ENCODE measurements around the gene CAP2.
A peak's percentile ranks its signal among the peaks of the same experiment; 100 is the strongest.

The CAP2 gene

DNA sequence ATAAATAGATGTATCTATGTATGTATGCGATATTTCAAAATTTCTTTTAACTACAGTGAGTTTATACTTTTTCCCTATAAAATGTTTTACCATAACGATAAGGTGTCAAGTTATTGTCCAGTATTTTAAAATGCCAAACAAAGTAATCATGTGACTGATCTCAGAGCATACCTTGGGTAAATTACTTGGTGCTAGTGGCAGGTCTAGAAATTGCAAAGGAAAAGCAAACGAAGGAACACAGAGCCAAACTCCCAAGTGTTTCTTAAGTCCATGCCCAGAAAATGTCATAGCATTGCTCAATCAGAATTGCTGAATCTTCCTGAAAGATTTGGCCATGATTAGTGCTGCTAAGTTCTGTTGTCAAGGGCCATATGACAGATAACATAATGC lies 77.5 kb downstream of the CAP2 start:
- Mint-ChIP-seq H3K36me3 (no peaks in the 10 kb centered on the region), H3K4me1 (no peaks in the 10 kb centered on the region), H3K27me3 (no peaks in the 10 kb centered on the region), H3K9me3 (no peaks in the 10 kb centered on the region), H3K4me3 (no peak overlapping the region), H3K27ac (no peak overlapping the region)
- no peak for ATAC-seq

DNA sequence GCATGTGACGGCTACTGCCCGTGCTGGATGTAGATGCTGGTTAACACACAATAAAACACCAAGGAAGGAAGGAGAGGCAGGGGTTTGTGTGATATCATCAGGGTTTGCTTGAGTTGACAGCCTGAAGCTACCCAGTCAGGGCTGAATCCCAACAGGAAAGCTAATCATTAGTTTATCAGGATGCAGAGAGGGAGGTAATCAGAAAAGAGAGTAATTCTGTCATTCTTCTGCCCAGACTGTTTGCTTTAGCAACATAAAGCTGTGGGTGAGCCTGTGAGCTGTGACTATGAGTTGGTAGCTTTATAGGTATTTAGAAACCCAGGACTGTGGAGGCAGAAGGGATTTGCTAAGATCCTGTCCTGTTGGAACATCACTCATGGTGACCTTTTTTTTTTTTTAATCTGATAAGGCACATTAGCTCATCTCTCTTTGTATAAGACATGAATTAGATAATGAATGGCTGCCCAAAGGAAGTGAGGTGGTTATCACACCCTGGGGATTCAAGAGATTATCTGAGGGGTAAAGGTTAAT lies 79.3 kb downstream of the CAP2 start:
- ATAC-seq = no peak
- H3K4me1 Mint-ChIP-seq = no peaks in the 10 kb centered on the region

DNA sequence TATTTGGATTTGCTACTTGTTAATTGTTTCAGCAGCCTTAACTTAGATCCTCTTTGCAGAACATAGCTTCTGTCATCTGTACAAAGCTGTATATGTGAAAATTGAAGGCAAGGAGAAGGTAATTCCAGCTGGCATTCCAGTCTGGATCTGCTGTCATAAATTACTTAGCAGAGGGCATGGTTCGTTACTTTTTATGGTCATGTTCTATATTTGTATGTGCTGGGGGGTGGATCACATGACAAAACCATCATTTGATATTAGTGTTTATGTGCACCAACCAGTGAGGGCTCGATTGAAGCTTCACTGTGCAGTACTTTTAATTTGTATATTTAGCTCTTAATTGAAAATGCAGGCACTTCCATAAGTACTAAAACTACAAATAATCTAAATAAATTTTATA lies 80.2 kb downstream of the CAP2 start:
- no peaks in the 10 kb centered on the region for H3K9me3 Mint-ChIP-seq

More for the DNA sequence above, 79.3 kb downstream of the CAP2 start:
- H3K4me3 Mint-ChIP-seq = no peak overlapping the region
- no peak overlapping the region for H3K27ac Mint-ChIP-seq
- peaks cover 8% of the 10 kb centered on the region for H3K27me3 Mint-ChIP-seq
- no peaks in the 10 kb centered on the region for H3K9me3 Mint-ChIP-seq
- no peaks in the 10 kb centered on the region for H3K36me3 Mint-ChIP-seq

DNA sequence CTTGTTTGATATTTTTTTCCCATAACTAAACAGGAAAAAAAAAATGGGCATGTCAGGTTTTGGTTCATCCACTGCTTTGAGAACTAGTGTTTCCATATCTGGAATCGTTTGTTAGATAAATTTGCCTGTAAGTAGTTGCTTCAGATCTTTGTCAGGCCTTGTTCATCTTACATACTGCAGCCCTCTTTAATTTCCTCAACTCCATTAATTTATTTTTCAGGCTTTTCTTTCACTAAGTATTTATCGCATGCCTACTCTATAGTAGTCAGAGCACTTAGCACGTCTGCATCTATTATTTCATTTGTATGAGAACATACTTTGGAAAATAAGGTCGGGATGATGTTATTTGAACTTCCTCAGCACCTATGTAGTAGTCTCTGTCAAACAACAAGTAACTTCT lies 80.9 kb downstream of the CAP2 start:
- Mint-ChIP-seq H3K27me3 (peaks cover 8% of the 10 kb centered on the region), H3K4me1 (no peaks in the 10 kb centered on the region), H3K27ac (no peak overlapping the region), H3K4me3 (no peak overlapping the region), H3K9me3 (no peaks in the 10 kb centered on the region), H3K36me3 (no peaks in the 10 kb centered on the region)
- ATAC-seq = no peak

More for the DNA sequence above, 80.2 kb downstream of the CAP2 start:
- Mint-ChIP-seq H3K4me3 (no peak overlapping the region), H3K27me3 (peaks cover 8% of the 10 kb centered on the region), H3K27ac (no peak overlapping the region), H3K4me1 (no peaks in the 10 kb centered on the region), H3K36me3 (no peaks in the 10 kb centered on the region)
- no peak for ATAC-seq

DNA sequence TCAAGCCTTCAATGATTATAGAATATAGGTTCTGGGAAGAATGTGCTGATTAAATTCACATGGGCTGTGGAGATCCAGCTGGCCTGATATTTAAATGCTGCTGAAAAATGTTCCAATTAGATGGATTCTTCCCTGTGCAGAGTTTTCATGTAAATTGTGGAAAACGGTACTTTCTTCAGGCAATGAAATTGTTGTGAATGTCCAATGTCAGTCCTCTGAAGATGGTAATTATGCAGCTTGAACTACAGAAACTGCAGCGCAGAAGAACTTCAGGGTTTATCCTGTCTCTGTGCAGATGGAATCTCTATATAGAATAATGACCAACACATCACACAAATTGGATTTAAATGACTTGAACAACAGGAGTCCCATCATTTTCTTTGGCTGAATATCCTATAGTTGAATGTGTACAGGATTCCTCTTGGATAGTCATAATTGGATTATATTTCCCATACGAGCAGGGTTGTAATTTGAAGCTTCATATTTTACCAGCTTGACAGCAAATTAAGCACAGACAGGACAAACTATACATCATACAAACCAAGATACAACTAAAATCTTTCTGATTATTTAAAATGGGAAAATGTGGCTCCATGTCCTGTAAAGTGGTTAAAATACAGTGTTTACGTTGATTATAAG lies 82.3 kb downstream of the CAP2 start:
- no peak overlapping the region for H3K27ac Mint-ChIP-seq
- H3K36me3 Mint-ChIP-seq = no peaks in the 10 kb centered on the region
- H3K4me1 Mint-ChIP-seq = no peaks in the 10 kb centered on the region
- peaks cover 8% of the 10 kb centered on the region for H3K27me3 Mint-ChIP-seq
- no peak overlapping the region for H3K4me3 Mint-ChIP-seq
- H3K9me3 Mint-ChIP-seq = no peaks in the 10 kb centered on the region
- ATAC-seq = no peak

DNA sequence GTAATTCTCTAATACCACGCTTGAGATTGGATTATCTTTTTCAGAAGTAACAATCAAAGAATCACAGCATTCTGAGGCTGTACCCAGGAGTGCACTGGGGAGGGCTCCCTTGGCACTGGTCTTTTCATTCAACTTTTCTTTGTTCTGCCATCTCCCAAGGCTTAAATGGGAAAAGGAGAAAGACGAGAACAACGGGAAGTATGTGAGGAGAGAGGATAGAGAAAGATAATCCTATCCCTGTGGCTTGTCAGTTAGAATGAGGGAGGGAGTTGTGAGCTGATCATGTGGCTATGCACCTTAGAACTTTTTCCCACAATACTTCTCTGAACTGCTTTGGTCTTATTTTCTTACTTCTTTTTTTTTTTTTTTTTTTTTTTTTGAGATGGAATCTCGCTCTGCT lies 83.1 kb downstream of the CAP2 start:
- H3K9me3 Mint-ChIP-seq = no peaks in the 10 kb centered on the region
- peaks cover 8% of the 10 kb centered on the region for H3K27me3 Mint-ChIP-seq
- no peak for ATAC-seq
- H3K27ac Mint-ChIP-seq = no peak overlapping the region
- H3K4me3 Mint-ChIP-seq = no peak overlapping the region
- no peaks in the 10 kb centered on the region for H3K4me1 Mint-ChIP-seq
- H3K36me3 Mint-ChIP-seq = no peaks in the 10 kb centered on the region

DNA sequence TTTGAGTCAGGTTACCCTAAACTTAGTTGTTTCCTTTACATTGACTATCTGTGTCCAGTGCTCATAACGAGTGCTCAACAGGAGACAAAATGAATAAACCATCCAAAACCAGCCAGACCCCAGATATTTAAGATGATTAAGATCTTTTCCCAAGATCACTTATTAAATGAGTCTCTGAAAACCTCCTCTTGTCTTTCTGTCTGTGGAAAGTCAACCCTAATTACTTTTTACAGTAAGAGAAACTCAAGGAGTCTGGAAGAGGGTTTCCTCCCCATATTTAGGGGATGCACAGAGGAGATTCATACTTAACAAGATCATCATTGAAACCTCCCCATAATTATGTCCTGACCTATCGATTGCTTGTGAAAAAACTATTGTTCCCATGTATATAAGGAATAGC lies 84.0 kb downstream of the CAP2 start:
- H3K36me3 Mint-ChIP-seq = no peaks in the 10 kb centered on the region
- H3K4me3 Mint-ChIP-seq = no peak overlapping the region
- H3K27me3 Mint-ChIP-seq = peaks cover 15% of the 10 kb centered on the region
- ATAC-seq = no peak
- no peaks in the 10 kb centered on the region for H3K9me3 Mint-ChIP-seq
- H3K27ac Mint-ChIP-seq = no peak overlapping the region
- no peaks in the 10 kb centered on the region for H3K4me1 Mint-ChIP-seq

DNA sequence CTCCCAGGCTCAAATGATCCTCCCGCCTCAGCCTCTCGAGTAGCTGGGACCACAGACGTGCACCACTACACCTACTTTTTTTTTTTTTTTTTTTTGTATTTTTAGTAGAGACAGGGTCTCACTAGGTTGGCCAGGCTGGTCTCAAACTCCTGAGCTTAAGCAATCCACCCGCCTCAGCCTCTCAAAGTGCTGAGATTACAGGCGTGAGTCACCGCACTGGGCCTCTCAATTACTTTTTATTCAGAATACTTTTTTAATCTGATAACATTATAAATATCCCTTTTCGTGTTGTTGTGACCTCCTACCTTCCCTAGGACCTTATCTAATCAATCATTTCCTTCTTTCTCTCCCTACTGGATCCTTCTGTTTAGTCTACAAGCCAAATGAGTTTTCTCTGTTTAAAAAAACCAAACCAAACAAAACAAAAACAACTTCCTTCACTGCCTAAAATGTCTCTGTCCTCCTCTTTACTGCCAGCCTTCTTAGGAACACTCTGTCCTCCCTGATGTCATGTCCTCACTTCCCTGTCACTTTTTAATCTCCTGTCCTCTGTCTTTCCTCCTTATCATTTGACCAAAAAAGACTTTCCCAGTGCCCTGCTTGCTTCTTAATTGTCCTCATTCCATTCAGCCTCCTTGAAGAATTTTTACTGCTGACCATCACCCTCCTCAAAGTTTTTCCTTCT lies 85.0 kb downstream of the CAP2 start:
- Mint-ChIP-seq H3K27ac (no peak overlapping the region), H3K36me3 (no peaks in the 10 kb centered on the region), H3K9me3 (no peaks in the 10 kb centered on the region), H3K27me3 (peaks cover 22% of the 10 kb centered on the region), H3K4me3 (no peak overlapping the region), H3K4me1 (no peaks in the 10 kb centered on the region)
- ATAC-seq = no peak

DNA sequence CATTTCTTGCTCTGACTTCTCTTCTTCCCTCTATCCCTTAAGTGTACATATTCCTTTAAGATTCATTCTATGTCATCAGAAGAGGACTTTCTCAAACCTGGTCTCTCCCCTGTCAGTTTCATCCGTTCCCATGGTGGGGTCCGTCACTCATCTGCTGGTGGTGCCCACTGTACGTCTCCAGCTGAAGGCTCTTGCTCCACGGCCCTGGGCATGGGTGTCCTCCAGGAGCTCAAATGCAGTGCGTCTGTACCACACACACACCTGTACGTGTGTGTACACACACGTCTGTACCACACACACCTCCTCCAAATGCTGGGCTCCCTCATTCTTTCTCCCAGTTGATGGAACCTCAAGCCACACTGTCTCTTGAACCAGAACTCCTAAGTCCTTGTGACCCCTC lies 85.6 kb downstream of the CAP2 start:
- no peaks in the 10 kb centered on the region for H3K4me1 Mint-ChIP-seq
- no peak overlapping the region for H3K27ac Mint-ChIP-seq
- peaks cover 22% of the 10 kb centered on the region for H3K27me3 Mint-ChIP-seq
- no peak overlapping the region for H3K4me3 Mint-ChIP-seq
- no peaks in the 10 kb centered on the region for H3K36me3 Mint-ChIP-seq
- peak; percentile 24 for ATAC-seq
- no peaks in the 10 kb centered on the region for H3K9me3 Mint-ChIP-seq

DNA sequence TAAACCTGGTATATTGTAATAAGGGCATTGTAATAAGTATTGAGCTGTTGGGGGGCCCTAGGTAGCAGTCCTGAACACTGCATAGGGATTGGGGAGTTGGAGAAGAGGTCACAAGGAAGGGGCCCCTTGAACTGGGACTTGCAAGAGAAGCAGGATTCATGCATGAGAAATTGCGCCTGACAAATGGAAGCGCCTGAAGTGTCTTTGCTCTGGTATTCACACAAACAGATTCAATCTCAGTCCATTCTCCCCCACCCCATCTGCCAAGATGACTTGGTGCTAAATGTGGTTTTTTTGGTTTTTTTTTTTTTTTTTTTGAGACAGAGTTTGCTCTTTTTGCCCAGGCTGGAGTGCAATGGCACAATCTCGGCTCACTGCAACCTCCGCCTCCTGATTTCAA lies 87.1 kb downstream of the CAP2 start:
- no peaks in the 10 kb centered on the region for H3K9me3 Mint-ChIP-seq
- no peak overlapping the region for H3K4me3 Mint-ChIP-seq
- H3K27ac Mint-ChIP-seq = no peak overlapping the region
- H3K4me1 Mint-ChIP-seq = no peaks in the 10 kb centered on the region
- no peak for ATAC-seq
- no peaks in the 10 kb centered on the region for H3K36me3 Mint-ChIP-seq
- peaks cover 22% of the 10 kb centered on the region for H3K27me3 Mint-ChIP-seq

DNA sequence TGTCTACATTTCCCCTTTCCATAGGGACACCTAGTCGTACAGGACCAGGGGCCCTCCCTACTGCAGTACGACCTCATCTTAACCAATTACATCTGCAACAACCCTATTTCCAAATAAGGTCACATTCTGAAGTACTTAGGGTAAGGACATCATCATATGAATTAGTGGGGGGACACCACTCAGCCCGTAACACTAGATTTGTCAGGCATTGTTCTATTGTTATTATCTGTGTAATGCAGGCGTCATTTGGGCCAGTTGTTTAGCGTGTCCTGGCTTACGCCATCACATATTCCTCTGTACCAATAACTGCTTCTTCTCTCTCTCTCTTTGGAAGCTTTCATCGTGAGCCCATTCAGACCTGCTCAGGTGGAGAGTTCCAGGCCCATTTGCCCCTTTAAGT lies 89.3 kb downstream of the CAP2 start:
- Mint-ChIP-seq H3K36me3 (no peaks in the 10 kb centered on the region), H3K27me3 (peaks cover 15% of the 10 kb centered on the region), H3K4me3 (no peak overlapping the region), H3K4me1 (no peaks in the 10 kb centered on the region), H3K27ac (no peak overlapping the region), H3K9me3 (no peaks in the 10 kb centered on the region)
- ATAC-seq = no peak

DNA sequence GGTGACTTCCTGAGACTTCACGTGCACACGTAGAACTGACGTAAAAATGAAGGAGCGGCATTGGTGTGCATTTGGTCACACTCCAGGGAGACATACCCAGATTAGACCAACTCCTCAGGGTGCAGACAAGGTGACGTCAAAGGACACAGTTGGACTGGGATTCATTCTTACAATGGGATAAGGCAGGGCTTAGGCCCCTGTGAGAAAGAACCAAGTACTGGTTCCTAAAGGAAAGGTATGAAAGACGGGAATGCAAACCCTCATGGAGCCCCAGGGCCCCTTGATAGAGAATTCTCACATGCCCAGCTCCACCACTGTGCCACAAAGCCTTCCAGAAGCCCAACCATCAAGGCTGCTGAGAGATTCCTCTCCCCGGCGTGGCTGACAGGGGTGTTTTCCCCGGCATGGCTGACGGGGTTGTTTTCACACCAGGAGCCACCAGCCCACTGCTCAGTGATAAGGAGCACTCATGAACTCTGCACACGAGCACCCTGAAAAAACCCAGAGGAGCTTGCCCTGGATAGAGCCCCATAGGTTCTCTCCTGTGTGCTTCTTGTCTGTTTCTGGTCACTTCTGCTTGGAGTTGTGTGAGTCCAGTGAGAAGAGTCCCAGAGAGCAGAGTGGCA lies 90.1 kb downstream of the CAP2 start:
- Mint-ChIP-seq H3K9me3 (no peaks in the 10 kb centered on the region), H3K27ac (no peak overlapping the region), H3K4me3 (no peak overlapping the region), H3K4me1 (no peaks in the 10 kb centered on the region), H3K27me3 (peaks cover 15% of the 10 kb centered on the region), H3K36me3 (no peaks in the 10 kb centered on the region)
- no peak for ATAC-seq

DNA sequence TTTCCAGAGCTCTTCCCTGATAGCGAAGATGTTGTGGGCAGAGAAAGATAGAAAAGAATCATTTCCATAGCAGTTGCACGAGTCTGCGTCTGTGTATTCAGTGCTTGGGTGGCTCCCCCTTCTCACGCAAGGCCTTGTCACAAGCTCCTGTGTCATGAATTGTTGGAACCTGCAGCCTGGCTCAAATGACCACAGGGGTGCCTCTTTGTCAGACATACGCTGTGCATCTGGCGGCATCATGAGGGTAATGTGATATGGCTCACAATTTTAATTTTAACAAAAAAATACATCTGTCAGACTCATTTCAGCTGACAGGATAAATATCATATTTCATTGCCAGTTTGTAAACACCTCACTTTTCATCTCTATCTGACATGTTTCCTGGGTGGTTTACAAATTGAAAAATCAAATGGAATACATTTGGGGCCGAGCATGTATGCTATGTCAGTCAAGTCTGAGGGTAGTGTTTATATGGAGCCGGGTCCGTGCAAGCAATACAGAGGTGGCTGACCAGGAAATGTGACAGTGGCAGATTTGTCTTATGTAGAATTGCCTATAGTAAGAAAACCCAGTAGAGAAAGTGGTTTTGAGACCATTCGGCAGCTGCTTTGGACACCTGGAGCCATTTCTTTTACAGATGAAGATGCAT lies 90.9 kb downstream of the CAP2 start:
- Mint-ChIP-seq H3K4me1 (no peaks in the 10 kb centered on the region), H3K9me3 (no peaks in the 10 kb centered on the region), H3K27me3 (peaks cover 15% of the 10 kb centered on the region), H3K27ac (no peak overlapping the region), H3K36me3 (no peaks in the 10 kb centered on the region), H3K4me3 (no peak overlapping the region)
- no peak for ATAC-seq

DNA sequence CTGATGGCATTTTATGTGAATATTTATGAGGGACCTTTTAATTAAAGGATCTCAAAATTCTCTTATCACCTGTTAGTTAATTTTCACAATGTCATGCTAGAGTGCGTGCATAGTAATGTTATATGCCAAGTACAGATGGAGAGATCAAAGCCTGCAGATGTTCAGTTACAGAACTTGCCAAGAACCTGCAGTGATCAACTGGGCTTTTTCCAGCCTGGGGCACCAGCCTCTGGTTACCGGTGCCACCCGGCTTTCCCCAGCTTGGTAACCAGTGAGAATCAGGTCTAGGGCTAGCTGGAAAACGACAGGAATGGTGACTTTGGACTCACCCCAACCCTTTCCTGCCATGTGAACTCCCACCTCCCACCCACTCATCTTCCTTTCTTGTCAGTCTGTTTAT lies 91.8 kb downstream of the CAP2 start:
- Mint-ChIP-seq H3K4me3 (no peak overlapping the region), H3K27ac (no peak overlapping the region), H3K27me3 (peaks cover 15% of the 10 kb centered on the region), H3K36me3 (no peaks in the 10 kb centered on the region), H3K9me3 (no peaks in the 10 kb centered on the region), H3K4me1 (no peaks in the 10 kb centered on the region)
- ATAC-seq = no peak

DNA sequence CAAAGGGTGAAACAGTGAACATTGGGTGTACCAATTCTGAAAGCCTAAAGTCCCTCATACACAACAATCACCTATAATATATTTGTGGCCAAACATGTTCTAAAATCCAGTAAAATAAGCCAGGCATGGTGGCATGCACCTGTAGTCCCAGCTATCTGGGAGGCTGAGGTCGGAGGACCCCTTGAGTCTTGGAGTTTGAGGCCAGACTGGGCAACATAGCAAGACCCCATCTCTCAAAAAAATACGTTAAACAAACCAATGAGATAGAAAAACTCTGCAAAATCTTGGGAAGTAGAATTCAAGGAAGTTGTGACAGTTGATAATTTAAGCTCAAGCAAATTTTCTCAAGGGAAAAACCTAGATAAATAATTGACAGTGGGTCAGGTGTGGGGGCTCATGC lies 92.6 kb downstream of the CAP2 start:
- Mint-ChIP-seq H3K27me3 (peaks cover 16% of the 10 kb centered on the region), H3K27ac (no peak overlapping the region), H3K4me3 (no peak overlapping the region), H3K9me3 (no peaks in the 10 kb centered on the region), H3K4me1 (no peaks in the 10 kb centered on the region), H3K36me3 (no peaks in the 10 kb centered on the region)
- ATAC-seq = no peak

Data from stimulated activated memory B cell treated with anti-CD40 and anti-IgM and Interleukin-4, amounts not matched to agents 10 μg/mL and 1 μg/mL and 100 μg/mL, for 72 hours (primary cell).